ENCODE results near the gene KDM1A.

Gene KDM1A

GRCh38 chr1:23111600-23112535, 92.6 kb downstream of the KDM1A start:
- Histone ChIP-seq H3K4me1 (ENCODE audit: control insufficient read depth in 1 of 2, insufficient read depth in 2 of 2, low read length in 2 of 2) (peaks cover 9 to 29% of the 10 kb centered on the region in 2 donors), H3K4me3 (ENCODE audit: low read depth in 1 of 2, low read length in 2 of 2) (no peak overlapping the region), H3K9me3 (ENCODE audit: control insufficient read depth in 1 of 2, low read length in 2 of 2) (no peaks in the 10 kb centered on the region), H3K36me3 (ENCODE audit: control insufficient read depth in 1 of 2, insufficient read depth in 2 of 2, low read length in 2 of 2) (peaks cover 0 to 13% of the 10 kb centered on the region in 2 donors), H3K27ac (ENCODE audit: low read length) (no peak overlapping the region), H3K27me3 (ENCODE audit: low read depth, low read length) (no peaks in the 10 kb centered on the region)

DNA sequence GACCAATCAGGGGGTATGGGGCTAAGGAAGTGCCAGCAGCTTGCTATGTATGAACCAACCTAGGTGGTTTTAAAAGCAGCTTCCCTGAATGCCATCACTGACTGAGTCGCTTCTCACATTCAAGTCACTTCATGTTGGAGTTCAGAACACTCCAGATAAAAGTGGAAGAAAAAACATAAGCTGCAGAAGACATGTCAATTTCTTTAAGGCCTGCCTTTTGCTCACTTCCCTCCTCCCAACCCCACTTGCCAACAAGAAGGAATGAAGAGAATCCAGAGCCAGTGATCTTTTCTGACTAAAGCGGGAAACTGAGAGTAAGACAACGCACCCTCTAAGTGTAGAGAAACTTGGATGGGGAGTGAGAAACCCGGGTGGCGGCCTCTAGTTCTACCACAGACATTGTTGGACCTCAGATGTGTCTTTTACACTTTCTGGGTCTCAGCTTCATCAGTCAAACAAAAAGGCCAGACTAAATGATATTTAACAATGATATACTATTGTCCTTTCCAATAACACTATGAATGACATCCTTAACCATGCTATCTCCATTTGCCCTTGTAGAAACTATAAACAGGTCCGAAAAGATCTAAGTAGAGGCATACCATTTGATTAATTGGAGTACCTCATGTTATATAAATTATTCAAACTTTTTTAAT, 95.3 kb downstream of the KDM1A start:
- Histone ChIP-seq H3K9me3 (ENCODE audit: control insufficient read depth in 1 of 2, low read length in 2 of 2) (no peaks in the 10 kb centered on the region), H3K27ac (ENCODE audit: low read length) (no peak overlapping the region), H3K36me3 (ENCODE audit: control insufficient read depth in 1 of 2, insufficient read depth in 2 of 2, low read length in 2 of 2) (no peaks in the 10 kb centered on the region), H3K4me1 (ENCODE audit: control insufficient read depth in 1 of 2, insufficient read depth in 2 of 2, low read length in 2 of 2) (peaks cover 15 to 32% of the 10 kb centered on the region in 2 donors), H3K4me3 (ENCODE audit: low read depth in 1 of 2, low read length in 2 of 2) (no peak overlapping the region), H3K27me3 (ENCODE audit: low read depth, low read length) (no peaks in the 10 kb centered on the region)

GRCh38 chr1:23116216-23116836, 97.1 kb downstream of the KDM1A start:
- H3K27ac ChIP-seq (ENCODE audit: low read length), result no peak overlapping the region
- peaks cover 15 to 41% of the 10 kb centered on the region in 2 donors for H3K4me1 ChIP-seq (ENCODE audit: control insufficient read depth in 1 of 2, insufficient read depth in 2 of 2, low read length in 2 of 2)
- no peak overlapping the region for H3K4me3 ChIP-seq (ENCODE audit: low read depth in 1 of 2, low read length in 2 of 2)
- no peaks in the 10 kb centered on the region for H3K27me3 ChIP-seq (ENCODE audit: low read depth, low read length)
- no peaks in the 10 kb centered on the region for H3K36me3 ChIP-seq (ENCODE audit: control insufficient read depth in 1 of 2, insufficient read depth in 2 of 2, low read length in 2 of 2)
- no peaks in the 10 kb centered on the region for H3K9me3 ChIP-seq (ENCODE audit: control insufficient read depth in 1 of 2, low read length in 2 of 2)

DNA sequence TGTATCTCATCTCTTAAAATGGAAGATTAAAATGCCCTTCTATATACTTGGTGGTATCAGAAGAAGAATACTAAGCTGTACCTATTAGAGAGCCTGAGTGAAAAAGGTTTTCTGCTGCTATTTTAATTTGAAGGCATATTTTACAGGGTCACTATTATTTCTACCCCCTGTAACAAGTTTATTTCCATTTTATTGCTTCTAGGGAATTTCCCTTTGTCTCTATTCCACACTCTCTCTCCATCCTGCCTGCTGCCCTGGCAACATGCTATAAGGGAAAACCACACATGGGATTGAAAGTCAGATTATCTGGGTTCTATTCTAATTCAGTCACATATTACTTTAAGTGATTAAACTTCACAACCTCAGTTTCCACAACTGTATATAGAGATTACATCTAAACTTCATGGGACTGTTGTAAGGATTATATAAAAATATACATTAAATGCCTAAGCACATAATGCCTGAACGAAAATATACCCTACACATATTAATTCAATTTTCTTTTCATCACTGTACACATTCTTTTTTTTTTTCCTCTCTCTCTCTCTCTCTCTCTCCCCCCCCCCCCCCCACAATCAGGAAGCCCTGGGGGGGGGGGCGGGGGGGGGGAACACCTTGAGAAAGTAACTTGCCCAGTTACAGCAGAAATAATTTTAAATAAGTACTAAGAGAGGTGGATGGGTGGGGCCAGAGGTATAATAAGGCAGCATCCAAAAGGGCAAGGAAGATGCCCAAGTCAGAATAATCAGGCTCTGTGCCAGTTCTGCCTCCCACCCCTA, 97.8 kb downstream of the KDM1A start:
- H3K9me3 ChIP-seq (ENCODE audit: control insufficient read depth in 1 of 2, low read length in 2 of 2), result no peaks in the 10 kb centered on the region
- no peaks in the 10 kb centered on the region for H3K27me3 ChIP-seq (ENCODE audit: low read depth, low read length)
- no peak overlapping the region for H3K4me3 ChIP-seq (ENCODE audit: low read depth in 1 of 2, low read length in 2 of 2)
- no peak overlapping the region for H3K27ac ChIP-seq (ENCODE audit: low read length)
- peaks cover 13 to 36% of the 10 kb centered on the region in 2 donors for H3K4me1 ChIP-seq (ENCODE audit: control insufficient read depth in 1 of 2, insufficient read depth in 2 of 2, low read length in 2 of 2)
- no peaks in the 10 kb centered on the region for H3K36me3 ChIP-seq (ENCODE audit: control insufficient read depth in 1 of 2, insufficient read depth in 2 of 2, low read length in 2 of 2)

DNA sequence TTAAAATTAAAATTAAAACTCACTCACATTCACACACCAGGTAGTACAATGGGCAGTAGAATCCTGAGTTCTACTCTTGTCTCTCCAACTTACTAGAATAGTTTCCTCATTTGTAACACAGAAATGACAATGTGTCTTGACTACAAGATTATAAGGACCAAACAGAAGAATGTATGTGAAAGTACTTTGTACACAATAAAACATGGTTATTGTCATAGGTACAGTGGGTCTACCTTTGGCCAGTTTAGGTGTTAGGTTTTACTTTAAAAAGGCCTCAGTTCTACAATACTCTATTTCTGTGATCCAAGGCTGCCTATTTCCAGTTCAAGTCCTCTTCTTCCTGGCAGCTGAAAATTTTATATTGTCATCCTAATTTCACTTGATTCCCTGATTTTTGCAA, 99.1 kb downstream of the KDM1A start:
- Histone ChIP-seq H3K4me1 (ENCODE audit: control insufficient read depth in 1 of 2, insufficient read depth in 2 of 2, low read length in 2 of 2) (peaks cover 14 to 28% of the 10 kb centered on the region in 2 donors), H3K27me3 (ENCODE audit: low read depth, low read length) (no peaks in the 10 kb centered on the region), H3K4me3 (ENCODE audit: low read depth in 1 of 2, low read length in 2 of 2) (no peak overlapping the region), H3K36me3 (ENCODE audit: control insufficient read depth in 1 of 2, insufficient read depth in 2 of 2, low read length in 2 of 2) (no peaks in the 10 kb centered on the region), H3K9me3 (ENCODE audit: control insufficient read depth in 1 of 2, low read length in 2 of 2) (no peaks in the 10 kb centered on the region), H3K27ac (ENCODE audit: low read length) (no peak overlapping the region)

GRCh38 chr1:23118957-23119792, 99.9 kb downstream of the KDM1A start:
- no peaks in the 10 kb centered on the region for H3K9me3 ChIP-seq (ENCODE audit: control insufficient read depth in 1 of 2, low read length in 2 of 2)
- H3K4me1 ChIP-seq (ENCODE audit: control insufficient read depth in 1 of 2, insufficient read depth in 2 of 2, low read length in 2 of 2), result peaks cover 14 to 27% of the 10 kb centered on the region in 2 donors
- no peaks in the 10 kb centered on the region for H3K27me3 ChIP-seq (ENCODE audit: low read depth, low read length)
- H3K27ac ChIP-seq (ENCODE audit: low read length), result peak overlapping the region; percentile 52
- H3K36me3 ChIP-seq (ENCODE audit: control insufficient read depth in 1 of 2, insufficient read depth in 2 of 2, low read length in 2 of 2), result no peaks in the 10 kb centered on the region
- H3K4me3 ChIP-seq (ENCODE audit: low read depth in 1 of 2, low read length in 2 of 2), result peak overlapping the region in 1 of 2 donors; percentile 35

DNA sequence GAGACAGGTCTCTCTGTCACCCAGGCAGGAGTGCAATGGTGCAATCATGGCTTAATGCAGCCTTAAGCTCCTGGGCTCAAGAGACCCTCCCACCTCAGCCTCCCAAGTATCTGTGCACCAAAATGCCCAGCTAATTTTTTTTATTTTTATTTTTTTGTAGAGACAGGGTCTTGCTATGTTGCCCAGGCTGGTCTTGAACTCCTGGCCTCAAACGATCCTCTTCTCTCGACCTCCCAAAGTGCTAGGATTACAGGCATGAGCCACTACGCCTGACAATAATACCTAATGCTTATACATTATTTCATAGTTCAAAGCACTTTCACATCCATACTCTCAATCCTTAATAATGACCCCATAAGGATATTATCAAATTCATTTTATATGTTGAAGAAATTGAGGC, 101.1 kb downstream of the KDM1A start:
- no peaks in the 10 kb centered on the region for H3K27me3 ChIP-seq (ENCODE audit: low read depth, low read length)
- no peaks in the 10 kb centered on the region for H3K36me3 ChIP-seq (ENCODE audit: control insufficient read depth in 1 of 2, insufficient read depth in 2 of 2, low read length in 2 of 2)
- no peak overlapping the region for H3K4me3 ChIP-seq (ENCODE audit: low read depth in 1 of 2, low read length in 2 of 2)
- H3K27ac ChIP-seq (ENCODE audit: low read length), result no peak overlapping the region
- peaks cover 14 to 15% of the 10 kb centered on the region in 2 donors for H3K4me1 ChIP-seq (ENCODE audit: control insufficient read depth in 1 of 2, insufficient read depth in 2 of 2, low read length in 2 of 2)
- H3K9me3 ChIP-seq (ENCODE audit: control insufficient read depth in 1 of 2, low read length in 2 of 2), result no peaks in the 10 kb centered on the region

GRCh38 chr1:23122023-23122748, 102.9 kb downstream of the KDM1A start:
- Histone ChIP-seq H3K27ac (ENCODE audit: low read length) (peak overlapping the region; percentile 19), H3K36me3 (ENCODE audit: control insufficient read depth in 1 of 2, insufficient read depth in 2 of 2, low read length in 2 of 2) (no peaks in the 10 kb centered on the region), H3K9me3 (ENCODE audit: control insufficient read depth in 1 of 2, low read length in 2 of 2) (no peaks in the 10 kb centered on the region), H3K4me3 (ENCODE audit: low read depth in 1 of 2, low read length in 2 of 2) (no peak overlapping the region), H3K27me3 (ENCODE audit: low read depth, low read length) (no peaks in the 10 kb centered on the region), H3K4me1 (ENCODE audit: control insufficient read depth in 1 of 2, insufficient read depth in 2 of 2, low read length in 2 of 2) (peaks cover 14 to 21% of the 10 kb centered on the region in 2 donors)

GRCh38 chr1:23122796-23123195, 103.5 kb downstream of the KDM1A start:
- Histone ChIP-seq H3K4me3 (ENCODE audit: low read depth in 1 of 2, low read length in 2 of 2) (no peak overlapping the region), H3K4me1 (ENCODE audit: control insufficient read depth in 1 of 2, insufficient read depth in 2 of 2, low read length in 2 of 2) (peaks cover 14 to 21% of the 10 kb centered on the region in 2 donors), H3K36me3 (ENCODE audit: control insufficient read depth in 1 of 2, insufficient read depth in 2 of 2, low read length in 2 of 2) (no peaks in the 10 kb centered on the region), H3K27me3 (ENCODE audit: low read depth, low read length) (no peaks in the 10 kb centered on the region), H3K27ac (ENCODE audit: low read length) (peak overlapping the region; percentile 19), H3K9me3 (ENCODE audit: control insufficient read depth in 1 of 2, low read length in 2 of 2) (no peaks in the 10 kb centered on the region)

DNA sequence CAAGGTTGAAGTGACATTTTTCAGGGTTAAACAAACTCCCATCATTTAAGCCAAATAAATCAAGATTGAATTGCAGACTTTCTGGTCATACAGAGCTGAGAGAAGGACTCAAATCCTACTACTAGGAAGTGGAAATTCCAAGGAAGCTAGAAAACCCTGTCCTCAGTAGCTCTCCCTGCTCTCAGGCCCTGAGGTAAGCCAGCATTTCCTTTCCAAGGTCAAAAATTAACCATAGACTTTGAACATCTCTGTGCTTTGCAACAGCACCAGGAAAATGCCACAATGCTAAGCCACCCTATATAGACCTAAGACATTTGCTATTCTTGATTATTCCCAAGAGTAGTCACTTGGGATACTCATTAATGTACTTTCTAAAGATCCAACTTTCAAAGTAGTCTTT, 104.3 kb downstream of the KDM1A start:
- H3K4me1 ChIP-seq (ENCODE audit: control insufficient read depth in 1 of 2, insufficient read depth in 2 of 2, low read length in 2 of 2), result peaks cover 12 to 21% of the 10 kb centered on the region in 2 donors
- H3K36me3 ChIP-seq (ENCODE audit: control insufficient read depth in 1 of 2, insufficient read depth in 2 of 2, low read length in 2 of 2), result no peaks in the 10 kb centered on the region
- H3K4me3 ChIP-seq (ENCODE audit: low read depth in 1 of 2, low read length in 2 of 2), result no peak overlapping the region
- no peaks in the 10 kb centered on the region for H3K27me3 ChIP-seq (ENCODE audit: low read depth, low read length)
- H3K9me3 ChIP-seq (ENCODE audit: control insufficient read depth in 1 of 2, low read length in 2 of 2), result no peaks in the 10 kb centered on the region
- H3K27ac ChIP-seq (ENCODE audit: low read length), result no peak overlapping the region
